ENCODE results near the gene ZCCHC24.

GRCh38 chr10:79436066-79436849 is 9.2 kb downstream of the ZCCHC24 start:
- TF ChIP-seq CTCF (IDR thresholded peaks at IDR 0.05) (no peak), POLR2A (IDR thresholded peaks at IDR 0.05; ENCODE audit: low read depth) (no peak)

Measured in esophagus muscularis mucosa (tissue), 3 donors.